ENCODE measurements around the gene ZNF524.
A peak's percentile ranks its signal among the peaks of the same experiment; 100 is the strongest.

DNA sequence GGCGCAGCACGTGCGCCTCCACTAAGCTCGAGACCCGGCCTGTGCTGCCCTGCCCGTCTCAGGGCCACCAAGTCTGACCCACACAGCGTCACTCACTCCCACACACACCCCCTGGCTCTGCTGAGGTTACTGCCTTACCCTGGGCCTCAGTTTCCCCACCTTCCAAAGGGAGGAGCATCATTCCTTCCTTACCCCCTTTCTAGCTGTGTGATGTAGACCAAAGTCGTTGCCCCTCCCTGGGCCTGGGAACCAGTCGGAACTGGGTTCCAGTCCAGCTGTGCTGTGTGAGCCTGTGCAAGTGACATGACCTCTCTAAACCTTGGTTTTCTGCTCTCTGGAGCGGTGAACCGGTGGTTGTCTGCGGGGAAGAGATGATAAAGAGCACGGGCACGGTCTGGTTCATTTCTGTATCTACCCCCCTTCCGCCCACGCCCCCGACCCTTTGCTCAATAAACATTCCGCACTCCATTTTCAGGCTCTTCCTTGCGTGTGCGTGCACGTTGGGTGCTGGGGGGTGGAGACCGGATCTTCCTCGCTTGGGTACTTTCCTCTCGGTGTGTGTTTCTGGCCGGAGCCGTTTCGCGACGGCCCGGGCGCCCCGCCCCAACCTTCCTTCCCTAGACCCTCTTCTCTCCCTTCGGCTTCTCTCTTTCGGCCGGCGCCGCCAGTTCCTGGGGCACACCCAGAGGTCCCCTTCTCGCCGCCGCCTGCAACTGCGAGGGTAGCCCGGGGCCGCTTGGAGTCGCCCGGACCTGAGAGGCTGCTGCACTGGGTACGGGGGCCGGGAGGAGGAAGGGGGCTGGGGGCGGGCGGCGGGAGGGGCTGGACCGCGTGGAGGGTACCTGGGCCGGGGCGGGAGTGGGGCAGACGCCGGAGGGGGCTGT is 43.2 kb downstream of the ZNF524 start, which contains the start of gene ZNF581:
- TF ChIP-seq POLR2A (IDR thresholded peaks at IDR 0.05), result peak in 1 of 2 donors; percentile 11
- TF ChIP-seq, protein P1, sequence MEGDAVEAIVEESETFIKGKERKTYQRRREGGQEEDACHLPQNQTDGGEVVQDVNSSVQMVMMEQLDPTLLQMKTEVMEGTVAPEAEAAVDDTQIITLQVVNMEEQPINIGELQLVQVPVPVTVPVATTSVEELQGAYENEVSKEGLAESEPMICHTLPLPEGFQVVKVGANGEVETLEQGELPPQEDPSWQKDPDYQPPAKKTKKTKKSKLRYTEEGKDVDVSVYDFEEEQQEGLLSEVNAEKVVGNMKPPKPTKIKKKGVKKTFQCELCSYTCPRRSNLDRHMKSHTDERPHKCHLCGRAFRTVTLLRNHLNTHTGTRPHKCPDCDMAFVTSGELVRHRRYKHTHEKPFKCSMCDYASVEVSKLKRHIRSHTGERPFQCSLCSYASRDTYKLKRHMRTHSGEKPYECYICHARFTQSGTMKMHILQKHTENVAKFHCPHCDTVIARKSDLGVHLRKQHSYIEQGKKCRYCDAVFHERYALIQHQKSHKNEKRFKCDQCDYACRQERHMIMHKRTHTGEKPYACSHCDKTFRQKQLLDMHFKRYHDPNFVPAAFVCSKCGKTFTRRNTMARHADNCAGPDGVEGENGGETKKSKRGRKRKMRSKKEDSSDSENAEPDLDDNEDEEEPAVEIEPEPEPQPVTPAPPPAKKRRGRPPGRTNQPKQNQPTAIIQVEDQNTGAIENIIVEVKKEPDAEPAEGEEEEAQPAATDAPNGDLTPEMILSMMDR (IDR thresholded peaks at IDR 0.05), result no peak
- TF ChIP-seq EP300 (IDR thresholded peaks at IDR 0.05), result no peak
